B cell (primary cell): Measurements from ENCODE around the gene HOTAIR. TPM values are rescaled to one million over a fixed set of nuclear protein-coding genes. Genes with fewer than 3 reads are reported as not detected.

Source experiments
- ATAC-seq: fragments of 200-7000 bp; cut with Tn5 transposase; one replicate; pipeline ENCODE4 v1.10.0; 2021; ENCODE audit warnings: low read depth, mild to moderate bottlenecking, moderate number of reproducible peaks, moderate library complexity
- CTCF ChIA-PET: fragments of 350-600 bp; sonication (Branson Sonifier 250); formaldehyde crosslinking; loops from one replicate; lab custom pipeline; 2021; ENCODE audit warnings: antibody characterized with exemption, inconsistent platforms; lab: Charles Lee
- POLR2A ChIA-PET: fragments of 350-600 bp; sonication (Branson Sonifier 250); formaldehyde crosslinking; loops from one replicate; lab custom pipeline; 2021; ENCODE audit warnings: antibody characterized with exemption; lab: Charles Lee
- DNase-seq: peaks from one replicate; pipeline ENCODE4 v3.0.0; 2013
- H2AFZ ChIP-seq: 2 replicates; pipeline ENCODE4 v1.6.1; 2012; ENCODE audit warnings: mild to moderate bottlenecking, low read depth, low read length; ENCODE audit not compliant: insufficient read depth, poor library complexity, severe bottlenecking
- H3K27ac ChIP-seq, 2 donors: 1 replicate in 1 of 2; 2 replicates in 1 of 2; pipeline ENCODE4 v1.5.1; 2012 to 2013; ENCODE audit warnings: low read length in 2 of 2, mild to moderate bottlenecking in 2 of 2, moderate library complexity in 1 of 2
- H3K27me3 ChIP-seq, 4 experiments: fragments of 200-600 bp in 1 of 4; sonication (generic) in 1 of 4; replicated peaks in 1 of 4; 1 replicate in 2 of 4; 2 replicates in 2 of 4; pipeline versions ENCODE4 v1.6.1 to v1.7.0; 2013 to 2016; ENCODE audit warnings: low read length in 3 of 4, mild to moderate bottlenecking in 2 of 4, mixed read lengths in 1 of 4, moderate library complexity in 1 of 4; ENCODE audit not compliant: insufficient read depth in 4 of 4, control insufficient read depth in 3 of 4; ENCODE audit errors: control extremely low read depth in 1 of 4
- H3K36me3 ChIP-seq, 2 experiments: replicated peaks in 1 of 2; 1 replicate in 1 of 2; 2 replicates in 1 of 2; pipeline versions ENCODE4 v1.6.1 to v1.7.1; 2013; ENCODE audit warnings: low read length in 1 of 2; ENCODE audit not compliant: insufficient read depth in 2 of 2, control insufficient read depth in 1 of 2; ENCODE audit errors: control extremely low read depth in 1 of 2, extremely low read depth in 1 of 2
- H3K4me1 ChIP-seq, 2 donors: fragments of 200-600 bp in 1 of 2; sonication (generic) in 1 of 2; 1 replicate in 1 of 2; 2 replicates in 1 of 2; pipeline versions ENCODE4 v1.5.1 to v1.6.1; 2013 to 2017; ENCODE audit warnings: low read length in 2 of 2; ENCODE audit not compliant: control insufficient read depth in 2 of 2, insufficient read depth in 2 of 2
- H3K4me2 ChIP-seq: replicated peaks from 2 replicates; pipeline ENCODE3; 2012; ENCODE audit warnings: mild to moderate bottlenecking, low read depth, low read length; ENCODE audit not compliant: poor library complexity, severe bottlenecking
- H3K4me3 ChIP-seq, 5 experiments: fragments of 200-600 bp in 1 of 5; sonication (generic) in 1 of 5; 1 replicate in 3 of 5; 2 replicates in 2 of 5; pipeline versions ENCODE4 v1.5.1 to v1.7.0; 2011 to 2016; ENCODE audit warnings: low read length in 4 of 5, mild to moderate bottlenecking in 4 of 5, low read depth in 2 of 5, control low read depth in 1 of 5, moderate library complexity in 1 of 5; ENCODE audit not compliant: insufficient read depth in 1 of 5; ENCODE audit errors: control extremely low read depth in 1 of 5, extremely low read depth in 1 of 5
- H3K79me2 ChIP-seq: fragments of 200-600 bp; sonication (generic); one replicate; pipeline ENCODE4 v1.6.0; 2016; ENCODE audit warnings: low read length; ENCODE audit not compliant: control insufficient read depth, insufficient read depth
- H3K9ac ChIP-seq: fragments of 200-600 bp; sonication (generic); 2 replicates; pipeline ENCODE4 v1.6.1; 2017; ENCODE audit warnings: mild to moderate bottlenecking, low read length, moderate library complexity
- H3K9me3 ChIP-seq, 3 donors: one replicate each; pipeline versions ENCODE4 v1.6.1 to v1.7.1; 2013; ENCODE audit warnings: low read length in 2 of 3; ENCODE audit not compliant: control insufficient read depth in 2 of 3, insufficient read depth in 1 of 3; ENCODE audit errors: control extremely low read depth in 1 of 3
- H4K20me1 ChIP-seq: 2 replicates; pipeline ENCODE4 v1.6.0; 2012; ENCODE audit warnings: mild to moderate bottlenecking, low read length; ENCODE audit not compliant: insufficient read depth, control insufficient read depth, poor library complexity, severe bottlenecking
- H3K27ac Mint-ChIP-seq: one replicate; pipeline ENCODE4 v1.8.0; 2021; ENCODE audit warnings: mixed read lengths
- H3K27me3 Mint-ChIP-seq: one replicate; pipeline ENCODE4 v1.8.0; 2021; ENCODE audit warnings: mixed read lengths
- H3K4me1 Mint-ChIP-seq: one replicate; pipeline ENCODE4 v1.8.0; 2021; ENCODE audit warnings: mixed read lengths
- H3K4me3 Mint-ChIP-seq: one replicate; pipeline ENCODE4 v1.8.0; 2021; ENCODE audit warnings: mixed read lengths
- H3K9me3 Mint-ChIP-seq: one replicate; pipeline ENCODE4 v1.8.0; 2022; ENCODE audit warnings: mixed read lengths; ENCODE audit not compliant: insufficient read depth
- CTCF ChIP-seq: fragments of 200-600 bp; IDR thresholded peaks from one replicate; pipeline ENCODE4 v1.8.0; 2022; ENCODE audit warnings: antibody characterized with exemption, mild to moderate bottlenecking
- EZH2 ChIP-seq: IDR thresholded peaks from 2 replicates; pipeline ENCODE4 v1.6.1; 2012; ENCODE audit warnings: borderline replicate concordance, low read depth, mild to moderate bottlenecking, moderate library complexity, low read length; ENCODE audit not compliant: insufficient read depth, poor library complexity, severe bottlenecking
- WGBS: methylation state at CpG from one replicate; pipeline ENCODE4 v1.1.5; 2013; ENCODE audit warnings: missing lambda C conversion rate; ENCODE audit not compliant: insufficient coverage; 5-methylcytosine and 5-hydroxymethylcytosine counted together
- intact Hi-C: fragments of 100-400 bp; cut with micrococcal nuclease; formaldehyde crosslinking; loops from one replicate; pipeline ENCODE4 v1.10.0; 2022
- polyA plus RNA-seq: library from polyadenylated mRNA; depleted of rRNA; stranded (reverse); fragments of >200 nt; gene quantifications from 2 replicates; pipeline ENCODE4 v1.2.3, GENCODE V29; 2012
- total RNA-seq, 2 donors: library from RNA; stranded (reverse); fragments of 120-200 nt in 1 of 2; gene quantifications; 1 replicate in 1 of 2; 2 replicates in 1 of 2; pipeline versions ENCODE4 v1.2.3 to v1.2.4, GENCODE V29; 2013 to 2022

HOTAIR gene
- total and polyA plus RNA-seq, 2 donors (not counting 1 experiment from before 2014, with no cell fraction given), result not detected

GRCh38 chr12:53939141-53940108, 35.3 kb downstream of the HOTAIR start:
- Histone ChIP-seq H3K4me2 (peak overlapping the region; percentile 39), H3K27me3 (peaks cover 0 to 84% (median 74%) of the 10 kb centered on the region in 4 experiments), H3K9ac (no peak overlapping the region), H3K9me3 (peaks cover 0 to 49% (median 2%) of the 10 kb centered on the region in 3 donors), H3K36me3 (no peaks in the 10 kb centered on the region), H4K20me1 (no peaks in the 10 kb centered on the region), H2AFZ (no peak overlapping the region), H3K4me3 (no peak overlapping the region), H3K27ac (no peak overlapping the region), H3K79me2 (no peaks in the 10 kb centered on the region), H3K4me1 (peaks cover 10 to 25% of the 10 kb centered on the region in 2 donors)
- Mint-ChIP-seq H3K4me1 (peaks cover 10% of the 10 kb centered on the region), H3K27me3 (peaks cover 77% of the 10 kb centered on the region), H3K4me3 (no peak overlapping the region), H3K9me3 (no peaks in the 10 kb centered on the region), H3K27ac (no peak overlapping the region)
- intact Hi-C loops, result loop anchor here (5.0 kb wide), 1 partner anchor 48 kb away; the partner anchor contains the start of gene HOXC10
- ChIA-PET CTCF (no interaction called here), POLR2A (no interaction called here)
- DNase-seq (peak; percentile 39), ATAC-seq (no peak)
- 16% methylated on average over 86 of the region's 91 CpGs for WGBS
- TF ChIP-seq EZH2 (no peak), CTCF (no peak)
